Hepatocyte (in vitro differentiated cells): ENCODE measurements around the gene TMEM147. TPM values are rescaled to one million over a fixed set of nuclear protein-coding genes. Genes with fewer than 3 reads are reported as not detected.

Source experiments
- DNase-seq: peaks from one replicate; pipeline ENCODE4 v3.0.0-alpha.2; 2016; ENCODE audit warnings: low spot score
- H2AFZ ChIP-seq: fragments of 200-600 bp; sonication (generic); 2 replicates; pipeline ENCODE4 v1.6.0; 2016; ENCODE audit warnings: antibody characterized with exemption, mild to moderate bottlenecking
- H3K27ac ChIP-seq: fragments of 200-600 bp; sonication (generic); 2 replicates; pipeline ENCODE4 v1.5.1; 2016; ENCODE audit warnings: mild to moderate bottlenecking
- H3K27me3 ChIP-seq: fragments of 200-600 bp; sonication (generic); 2 replicates; pipeline ENCODE4 v1.6.1; 2016
- H3K36me3 ChIP-seq: fragments of 200-600 bp; sonication (generic); replicated peaks from 2 replicates; pipeline ENCODE4 v1.5.1; 2016; ENCODE audit warnings: low read depth; ENCODE audit not compliant: insufficient read depth
- H3K4me1 ChIP-seq: fragments of 200-600 bp; sonication (generic); 2 replicates; pipeline ENCODE4 v1.5.1; 2016; ENCODE audit warnings: mild to moderate bottlenecking, moderate library complexity; ENCODE audit not compliant: insufficient read depth
- H3K4me2 ChIP-seq: fragments of 200-600 bp; sonication (generic); 2 replicates; pipeline ENCODE4 v1.6.0; 2016
- H3K4me3 ChIP-seq: fragments of 200-600 bp; sonication (generic); 2 replicates; pipeline ENCODE4 v1.5.1; 2016; ENCODE audit warnings: mild to moderate bottlenecking
- H3K79me2 ChIP-seq: fragments of 200-600 bp; sonication (generic); 2 replicates; pipeline ENCODE4 v1.6.0; 2017; ENCODE audit warnings: mild to moderate bottlenecking
- H3K9me2 ChIP-seq: fragments of 200-600 bp; sonication (generic); replicated peaks from 2 replicates; pipeline ENCODE4 v1.6.0; 2017; ENCODE audit warnings: mild to moderate bottlenecking; ENCODE audit not compliant: insufficient read depth
- H3K9me3 ChIP-seq: fragments of 200-600 bp; sonication (generic); 2 replicates; pipeline ENCODE4 v1.5.1; 2016; ENCODE audit warnings: low read depth, mild to moderate bottlenecking
- H4K20me1 ChIP-seq: fragments of 200-600 bp; sonication (generic); 2 replicates; pipeline ENCODE4 v1.6.0; 2016; ENCODE audit warnings: mild to moderate bottlenecking; ENCODE audit not compliant: insufficient read depth, poor library complexity, severe bottlenecking
- EZH2 ChIP-seq: fragments of 200-600 bp; sonication (generic); IDR thresholded peaks from 2 replicates; pipeline ENCODE4 v1.6.1; 2016; ENCODE audit warnings: antibody characterized with exemption, mild to moderate bottlenecking, borderline replicate concordance
- EZH2phosphoT487 ChIP-seq: fragments of 200-600 bp; sonication (generic); IDR thresholded peaks from one replicate; pipeline ENCODE4 v1.6.1; 2018; ENCODE audit warnings: antibody characterized with exemption, mild to moderate bottlenecking, low read depth, moderate library complexity; ENCODE audit not compliant: unreplicated experiment, severe bottlenecking
- WGBS: methylation state at CpG from one replicate; pipeline ENCODE4 v1.1.6; 2016; ENCODE audit warnings: low lambda C conversion rate; ENCODE audit errors: missing lambda C conversion rate; 5-methylcytosine and 5-hydroxymethylcytosine counted together
- polyA plus RNA-seq: library from polyadenylated mRNA; unstranded; fragments of >200 nt; fragmentation: Nextera tagmentation; extraction: Ambion mirVana; gene quantifications from 2 replicates; pipeline ENCODE4 v1.2.1, GENCODE V29; 2016
- total RNA-seq: library from RNA; depleted of rRNA; stranded (reverse); fragments of >200 nt; gene quantifications from 2 replicates; pipeline ENCODE4 v1.2.3, GENCODE V29; 2014
- TF ChIP-seq, protein P1 (sequence below): fragments of 200-600 bp; sonication (generic); IDR thresholded peaks from 2 replicates; pipeline ENCODE4 v1.5.1; 2016; ENCODE audit warnings: antibody characterized with exemption, mild to moderate bottlenecking; ENCODE audit not compliant: poor library complexity

Gene TMEM147
- total and polyA plus RNA-seq, 2 experiments from 2014 or later = 115 to 287 TPM

DNA sequence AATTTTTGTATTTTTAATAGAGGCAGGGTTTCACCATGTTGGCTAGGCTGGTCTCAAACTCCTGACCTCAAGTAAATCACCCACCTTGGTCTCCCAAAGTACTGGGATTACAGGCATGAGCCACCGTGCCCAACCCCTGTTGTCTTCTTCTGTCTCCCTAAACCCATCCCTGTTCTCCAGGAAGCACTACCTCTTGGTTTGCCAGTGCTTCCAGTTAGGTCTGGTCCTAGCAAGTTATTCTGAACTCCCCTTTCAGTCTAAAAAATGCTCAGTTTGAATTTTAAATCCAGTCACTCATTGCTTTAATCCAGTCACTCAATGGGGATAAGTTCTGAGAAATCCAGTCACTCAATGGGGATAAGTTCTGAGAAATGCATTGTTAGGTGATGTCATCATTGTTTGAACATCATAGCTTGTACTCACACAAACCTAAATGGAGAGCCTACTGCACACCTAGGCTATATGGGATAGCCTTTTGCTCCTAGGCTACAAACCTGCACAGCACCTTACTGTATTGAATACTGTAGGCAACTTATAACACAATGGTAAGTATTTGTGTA is 26.1 kb downstream of the TMEM147 start:
- Histone ChIP-seq H3K9me2 (no peaks in the 10 kb centered on the region), H3K79me2 (no peaks in the 10 kb centered on the region), H3K27ac (no peak overlapping the region), H3K4me3 (no peak overlapping the region), H3K4me2 (no peak overlapping the region), H3K36me3 (no peaks in the 10 kb centered on the region), H2AFZ (no peak overlapping the region), H3K9me3 (peaks cover 6% of the 10 kb centered on the region), H4K20me1 (no peaks in the 10 kb centered on the region), H3K4me1 (no peaks in the 10 kb centered on the region), H3K27me3 (no peaks in the 10 kb centered on the region)
- TF ChIP-seq EZH2phosphoT487 = no peak
- TF ChIP-seq, protein P1, sequence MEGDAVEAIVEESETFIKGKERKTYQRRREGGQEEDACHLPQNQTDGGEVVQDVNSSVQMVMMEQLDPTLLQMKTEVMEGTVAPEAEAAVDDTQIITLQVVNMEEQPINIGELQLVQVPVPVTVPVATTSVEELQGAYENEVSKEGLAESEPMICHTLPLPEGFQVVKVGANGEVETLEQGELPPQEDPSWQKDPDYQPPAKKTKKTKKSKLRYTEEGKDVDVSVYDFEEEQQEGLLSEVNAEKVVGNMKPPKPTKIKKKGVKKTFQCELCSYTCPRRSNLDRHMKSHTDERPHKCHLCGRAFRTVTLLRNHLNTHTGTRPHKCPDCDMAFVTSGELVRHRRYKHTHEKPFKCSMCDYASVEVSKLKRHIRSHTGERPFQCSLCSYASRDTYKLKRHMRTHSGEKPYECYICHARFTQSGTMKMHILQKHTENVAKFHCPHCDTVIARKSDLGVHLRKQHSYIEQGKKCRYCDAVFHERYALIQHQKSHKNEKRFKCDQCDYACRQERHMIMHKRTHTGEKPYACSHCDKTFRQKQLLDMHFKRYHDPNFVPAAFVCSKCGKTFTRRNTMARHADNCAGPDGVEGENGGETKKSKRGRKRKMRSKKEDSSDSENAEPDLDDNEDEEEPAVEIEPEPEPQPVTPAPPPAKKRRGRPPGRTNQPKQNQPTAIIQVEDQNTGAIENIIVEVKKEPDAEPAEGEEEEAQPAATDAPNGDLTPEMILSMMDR = no peak
- no peak for DNase-seq
- 83% methylated on average over 1 of the region's 1 CpG for whole genome bisulfite sequencing

DNA sequence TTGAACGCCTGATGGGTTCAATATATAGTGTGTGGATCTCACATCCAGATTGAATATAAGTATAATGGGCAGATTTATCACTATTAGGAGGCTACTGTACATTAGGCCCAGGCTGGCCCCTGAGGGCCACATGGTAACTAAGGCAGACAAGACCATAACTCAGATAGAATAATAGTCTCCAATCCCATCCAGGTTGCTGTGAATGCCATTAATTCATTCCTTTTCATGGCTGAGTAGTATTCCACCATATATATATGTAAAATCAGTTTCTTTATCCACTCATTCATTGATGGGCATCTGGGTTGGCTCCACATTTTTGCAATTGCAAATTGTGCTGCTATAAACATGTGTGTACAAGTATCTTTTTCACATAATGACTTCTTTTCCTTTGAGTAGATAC is 32.5 kb downstream of the TMEM147 start:
- Histone ChIP-seq H2AFZ (no peak overlapping the region), H3K79me2 (no peaks in the 10 kb centered on the region), H3K27me3 (no peaks in the 10 kb centered on the region), H3K4me1 (no peaks in the 10 kb centered on the region), H3K9me3 (peaks cover 6% of the 10 kb centered on the region), H4K20me1 (no peaks in the 10 kb centered on the region), H3K4me2 (no peak overlapping the region), H3K27ac (no peak overlapping the region), H3K4me3 (no peak overlapping the region), H3K9me2 (no peaks in the 10 kb centered on the region), H3K36me3 (no peaks in the 10 kb centered on the region)
- TF ChIP-seq, protein P1 = no peak
- no peak for TF ChIP-seq EZH2
- TF ChIP-seq EZH2phosphoT487 = no peak
- DNase-seq = no peak
- WGBS = 65% methylated on average over 1 of the region's 1 CpG

DNA sequence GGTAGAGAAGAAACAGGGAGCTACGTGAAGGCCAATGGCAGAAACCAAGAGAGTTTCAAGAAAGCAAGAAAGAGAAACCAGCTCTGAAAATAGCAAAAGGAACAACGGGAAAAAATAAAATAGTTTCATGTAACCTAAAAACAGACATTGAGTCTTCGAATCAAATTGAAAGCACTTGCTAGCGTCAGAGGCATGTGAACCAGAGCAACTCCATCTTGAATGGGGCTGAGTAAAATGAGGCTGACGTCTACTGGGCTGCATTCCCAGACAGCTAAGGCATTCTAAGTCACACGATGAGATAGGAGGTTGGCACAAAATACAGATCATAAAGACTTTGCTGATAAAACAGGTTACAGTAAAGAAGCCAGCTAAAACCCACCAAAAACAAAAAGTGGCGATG is 33.3 kb downstream of the TMEM147 start:
- no peaks in the 10 kb centered on the region for H4K20me1 ChIP-seq
- H2AFZ ChIP-seq = no peak overlapping the region
- H3K27me3 ChIP-seq = no peaks in the 10 kb centered on the region
- no peaks in the 10 kb centered on the region for H3K79me2 ChIP-seq
- no peaks in the 10 kb centered on the region for H3K9me2 ChIP-seq
- H3K4me1 ChIP-seq = no peaks in the 10 kb centered on the region
- no peak overlapping the region for H3K4me3 ChIP-seq
- no peak for TF ChIP-seq EZH2phosphoT487
- TF ChIP-seq, protein P1 = no peak
- TF ChIP-seq EZH2 = no peak
- no peak overlapping the region for H3K4me2 ChIP-seq
- peaks cover 6% of the 10 kb centered on the region for H3K9me3 ChIP-seq
- H3K36me3 ChIP-seq = no peaks in the 10 kb centered on the region
- DNase-seq = no peak
- H3K27ac ChIP-seq = no peak overlapping the region
- WGBS = 75% methylated on average over 7 of the region's 7 CpGs

DNA sequence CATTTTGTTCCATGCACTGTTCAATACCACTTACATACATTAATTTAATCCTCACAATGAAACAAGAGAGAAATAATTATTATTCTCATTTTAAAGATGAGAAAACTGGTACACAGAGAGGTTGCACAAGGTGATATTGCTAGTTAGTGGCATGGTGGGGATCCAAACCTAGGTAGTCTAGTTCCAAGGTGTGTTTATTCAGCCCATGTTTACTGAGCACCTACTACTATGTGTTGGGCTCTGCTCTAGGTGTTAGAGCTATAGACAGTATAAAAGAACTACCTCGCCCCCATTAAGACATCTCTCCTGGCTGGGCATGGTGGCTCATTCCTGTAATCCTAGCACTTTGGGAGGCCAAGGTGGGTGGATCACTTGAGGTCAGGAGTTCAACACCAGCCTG is 37.3 kb downstream of the TMEM147 start:
- TF ChIP-seq, protein P1 = no peak
- TF ChIP-seq EZH2 (no peak), EZH2phosphoT487 (no peak)
- H3K79me2 ChIP-seq = no peaks in the 10 kb centered on the region
- no peak overlapping the region for H3K27ac ChIP-seq
- H3K4me2 ChIP-seq = no peak overlapping the region
- no peaks in the 10 kb centered on the region for H4K20me1 ChIP-seq
- no peaks in the 10 kb centered on the region for H3K9me2 ChIP-seq
- H3K36me3 ChIP-seq = no peaks in the 10 kb centered on the region
- H3K9me3 ChIP-seq = no peaks in the 10 kb centered on the region
- H2AFZ ChIP-seq = no peak overlapping the region
- 68% methylated on average over 1 of the region's 1 CpG for WGBS
- H3K4me3 ChIP-seq = no peak overlapping the region
- no peaks in the 10 kb centered on the region for H3K4me1 ChIP-seq
- H3K27me3 ChIP-seq = no peaks in the 10 kb centered on the region
- DNase-seq = no peak
